ENCODE results near the gene SP2. TPM values are rescaled to one million over a fixed set of nuclear protein-coding genes. Genes with fewer than 3 reads are reported as not detected.

Gene SP2
- polyA plus RNA-seq, 2 donors: 5.4 to 10.7 TPM

- WGBS, 2 donors: 71 to 82% methylated on average over 10 of the region's 10 CpGs
- Histone ChIP-seq H3K27ac (ENCODE audit: low read depth in 2 of 2, low read length in 1 of 2) (no peak overlapping the region), H3K4me1 (ENCODE audit: control insufficient read depth in 2 of 2, insufficient read depth in 2 of 2, low read length in 1 of 2) (peaks cover 4 to 12% of the 10 kb centered on the region in 2 donors), H3K9me3 (ENCODE audit: control insufficient read depth in 2 of 2, insufficient read depth in 1 of 2, low read depth in 1 of 2, low read length in 1 of 2) (no peaks in the 10 kb centered on the region), H3K36me3 (ENCODE audit: control insufficient read depth in 2 of 2, insufficient read depth in 2 of 2, low read length in 1 of 2) (peaks cover 0 to 3% of the 10 kb centered on the region in 2 donors), H3K27me3 (ENCODE audit: control insufficient read depth in 1 of 2, insufficient read depth in 2 of 2, low read length in 2 of 2) (no peaks in the 10 kb centered on the region), H3K4me3 (ENCODE audit: low read depth in 1 of 2, low read length in 2 of 2) (no peak overlapping the region)
Observed at GRCh38 chr17:47945529-47946508, 49.8 kb downstream of the SP2 start.

- no peaks in the 10 kb centered on the region for H3K9me3 ChIP-seq (ENCODE audit: control insufficient read depth in 2 of 2, insufficient read depth in 1 of 2, low read depth in 1 of 2, low read length in 1 of 2)
- no peak overlapping the region for H3K27ac ChIP-seq (ENCODE audit: low read depth in 2 of 2, low read length in 1 of 2)
- H3K4me1 ChIP-seq (ENCODE audit: control insufficient read depth in 2 of 2, insufficient read depth in 2 of 2, low read length in 1 of 2): peaks cover 4 to 12% of the 10 kb centered on the region in 2 donors
- WGBS, 2 donors: 86 to 89% methylated on average over 6 of the region's 6 CpGs
- no peak overlapping the region for H3K4me3 ChIP-seq (ENCODE audit: low read depth in 1 of 2, low read length in 2 of 2)
- peaks cover 0 to 3% of the 10 kb centered on the region in 2 donors for H3K36me3 ChIP-seq (ENCODE audit: control insufficient read depth in 2 of 2, insufficient read depth in 2 of 2, low read length in 1 of 2)
- H3K27me3 ChIP-seq (ENCODE audit: control insufficient read depth in 1 of 2, insufficient read depth in 2 of 2, low read length in 2 of 2): no peaks in the 10 kb centered on the region
Observed at GRCh38 chr17:47946516-47946915, 50.5 kb downstream of the SP2 start.

DNA sequence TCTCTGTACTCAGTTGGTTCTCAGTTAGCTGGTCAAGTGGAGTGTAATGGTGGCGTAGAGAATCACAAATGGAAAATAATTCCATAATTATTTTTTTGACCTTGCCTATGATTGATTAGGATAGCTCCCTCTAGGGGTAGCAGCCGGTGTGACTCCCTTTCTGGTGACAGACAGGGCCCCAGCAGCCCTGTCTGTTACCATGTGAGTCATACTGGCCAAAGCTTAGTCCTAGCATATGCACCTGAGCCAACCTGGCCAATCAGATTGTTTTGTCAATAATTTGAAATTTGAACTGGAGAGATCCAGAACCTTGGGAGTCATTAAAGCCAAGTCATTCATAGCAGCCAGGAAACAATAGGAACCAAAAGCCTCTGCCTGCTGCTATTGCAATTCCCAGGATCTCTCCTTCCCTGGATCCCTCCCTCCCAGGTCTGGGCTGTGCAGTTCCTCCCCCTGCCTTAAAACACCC, 50.9 kb downstream of the SP2 start:
- peaks cover 4 to 12% of the 10 kb centered on the region in 2 donors for H3K4me1 ChIP-seq (ENCODE audit: control insufficient read depth in 2 of 2, insufficient read depth in 2 of 2, low read length in 1 of 2)
- WGBS, 2 donors: 12 to 16% methylated on average over 2 of the region's 2 CpGs

GRCh38 chr17:47948706-47949196, 52.7 kb downstream of the SP2 start:
- peak overlapping the region; percentile 52 to 81 for H3K27ac ChIP-seq (ENCODE audit: low read depth in 2 of 2, low read length in 1 of 2)
- H3K9me3 ChIP-seq (ENCODE audit: control insufficient read depth in 2 of 2, insufficient read depth in 1 of 2, low read depth in 1 of 2, low read length in 1 of 2): no peaks in the 10 kb centered on the region
- H3K36me3 ChIP-seq (ENCODE audit: control insufficient read depth in 2 of 2, insufficient read depth in 2 of 2, low read length in 1 of 2): peaks cover 0 to 3% of the 10 kb centered on the region in 2 donors
- H3K4me1 ChIP-seq (ENCODE audit: control insufficient read depth in 2 of 2, insufficient read depth in 2 of 2, low read length in 1 of 2): peaks cover 4 to 14% of the 10 kb centered on the region in 2 donors
- 23 to 24% methylated on average over 5 of the region's 5 CpGs for WGBS, 2 donors
- no peak overlapping the region for H3K4me3 ChIP-seq (ENCODE audit: low read depth in 1 of 2, low read length in 2 of 2)
- no peaks in the 10 kb centered on the region for H3K27me3 ChIP-seq (ENCODE audit: control insufficient read depth in 1 of 2, insufficient read depth in 2 of 2, low read length in 2 of 2)

More for the DNA sequence above, 50.9 kb downstream of the SP2 start:
- H3K4me3 ChIP-seq (ENCODE audit: low read depth in 1 of 2, low read length in 2 of 2): no peak overlapping the region
- H3K9me3 ChIP-seq (ENCODE audit: control insufficient read depth in 2 of 2, insufficient read depth in 1 of 2, low read depth in 1 of 2, low read length in 1 of 2): no peaks in the 10 kb centered on the region
- peaks cover 0 to 3% of the 10 kb centered on the region in 2 donors for H3K36me3 ChIP-seq (ENCODE audit: control insufficient read depth in 2 of 2, insufficient read depth in 2 of 2, low read length in 1 of 2)
- no peaks in the 10 kb centered on the region for H3K27me3 ChIP-seq (ENCODE audit: control insufficient read depth in 1 of 2, insufficient read depth in 2 of 2, low read length in 2 of 2)
- H3K27ac ChIP-seq (ENCODE audit: low read depth in 2 of 2, low read length in 1 of 2): peak overlapping the region; percentile 14 to 75

GRCh38 chr17:47949197-47949759, 53.2 kb downstream of the SP2 start:
- WGBS, 2 donors: 4% methylated on average over 22 of the region's 22 CpGs

GRCh38 chr17:47949946-47950345, 53.9 kb downstream of the SP2 start:
- H3K4me1 ChIP-seq (ENCODE audit: control insufficient read depth in 2 of 2, insufficient read depth in 2 of 2, low read length in 1 of 2): peaks cover 4 to 21% of the 10 kb centered on the region in 2 donors
- H3K4me3 ChIP-seq (ENCODE audit: low read depth in 1 of 2, low read length in 2 of 2): no peak overlapping the region
- peak overlapping the region; percentile 57 to 81 for H3K27ac ChIP-seq (ENCODE audit: low read depth in 2 of 2, low read length in 1 of 2)
- peaks cover 0 to 3% of the 10 kb centered on the region in 2 donors for H3K36me3 ChIP-seq (ENCODE audit: control insufficient read depth in 2 of 2, insufficient read depth in 2 of 2, low read length in 1 of 2)
- H3K9me3 ChIP-seq (ENCODE audit: control insufficient read depth in 2 of 2, insufficient read depth in 1 of 2, low read depth in 1 of 2, low read length in 1 of 2): no peaks in the 10 kb centered on the region
- 42 to 60% methylated on average over 3 of the region's 3 CpGs for WGBS, 2 donors
- H3K27me3 ChIP-seq (ENCODE audit: control insufficient read depth in 1 of 2, insufficient read depth in 2 of 2, low read length in 2 of 2): no peaks in the 10 kb centered on the region

More at GRCh38 chr17:47949197-47949759, 53.2 kb downstream of the SP2 start:
- Histone ChIP-seq H3K4me3 (ENCODE audit: low read depth in 1 of 2, low read length in 2 of 2) (no peak overlapping the region), H3K4me1 (ENCODE audit: control insufficient read depth in 2 of 2, insufficient read depth in 2 of 2, low read length in 1 of 2) (peaks cover 4 to 18% of the 10 kb centered on the region in 2 donors), H3K27me3 (ENCODE audit: control insufficient read depth in 1 of 2, insufficient read depth in 2 of 2, low read length in 2 of 2) (no peaks in the 10 kb centered on the region), H3K9me3 (ENCODE audit: control insufficient read depth in 2 of 2, insufficient read depth in 1 of 2, low read depth in 1 of 2, low read length in 1 of 2) (no peaks in the 10 kb centered on the region), H3K36me3 (ENCODE audit: control insufficient read depth in 2 of 2, insufficient read depth in 2 of 2, low read length in 1 of 2) (peaks cover 0 to 3% of the 10 kb centered on the region in 2 donors), H3K27ac (ENCODE audit: low read depth in 2 of 2, low read length in 1 of 2) (peak overlapping the region; percentile 57 to 81)

GRCh38 chr17:47950448-47950847, 54.4 kb downstream of the SP2 start:
- 80 to 87% methylated on average over 4 of the region's 4 CpGs for WGBS, 2 donors
- Histone ChIP-seq H3K4me3 (ENCODE audit: low read depth in 1 of 2, low read length in 2 of 2) (no peak overlapping the region), H3K27me3 (ENCODE audit: control insufficient read depth in 1 of 2, insufficient read depth in 2 of 2, low read length in 2 of 2) (no peaks in the 10 kb centered on the region), H3K27ac (ENCODE audit: low read depth in 2 of 2, low read length in 1 of 2) (no peak overlapping the region), H3K36me3 (ENCODE audit: control insufficient read depth in 2 of 2, insufficient read depth in 2 of 2, low read length in 1 of 2) (peaks cover 0 to 2% of the 10 kb centered on the region in 2 donors), H3K4me1 (ENCODE audit: control insufficient read depth in 2 of 2, insufficient read depth in 2 of 2, low read length in 1 of 2) (peaks cover 4 to 21% of the 10 kb centered on the region in 2 donors), H3K9me3 (ENCODE audit: control insufficient read depth in 2 of 2, insufficient read depth in 1 of 2, low read depth in 1 of 2, low read length in 1 of 2) (no peaks in the 10 kb centered on the region)

- H3K4me3 ChIP-seq (ENCODE audit: low read depth in 1 of 2, low read length in 2 of 2): no peak overlapping the region
- no peaks in the 10 kb centered on the region for H3K36me3 ChIP-seq (ENCODE audit: control insufficient read depth in 2 of 2, insufficient read depth in 2 of 2, low read length in 1 of 2)
- H3K9me3 ChIP-seq (ENCODE audit: control insufficient read depth in 2 of 2, insufficient read depth in 1 of 2, low read depth in 1 of 2, low read length in 1 of 2): no peaks in the 10 kb centered on the region
- 59 to 71% methylated on average over 12 of the region's 12 CpGs for WGBS, 2 donors
- H3K27ac ChIP-seq (ENCODE audit: low read depth in 2 of 2, low read length in 1 of 2): no peak overlapping the region
- peaks cover 4 to 23% of the 10 kb centered on the region in 2 donors for H3K4me1 ChIP-seq (ENCODE audit: control insufficient read depth in 2 of 2, insufficient read depth in 2 of 2, low read length in 1 of 2)
- no peaks in the 10 kb centered on the region for H3K27me3 ChIP-seq (ENCODE audit: control insufficient read depth in 1 of 2, insufficient read depth in 2 of 2, low read length in 2 of 2)
Observed at GRCh38 chr17:47952171-47953021, 56.4 kb downstream of the SP2 start.

DNA sequence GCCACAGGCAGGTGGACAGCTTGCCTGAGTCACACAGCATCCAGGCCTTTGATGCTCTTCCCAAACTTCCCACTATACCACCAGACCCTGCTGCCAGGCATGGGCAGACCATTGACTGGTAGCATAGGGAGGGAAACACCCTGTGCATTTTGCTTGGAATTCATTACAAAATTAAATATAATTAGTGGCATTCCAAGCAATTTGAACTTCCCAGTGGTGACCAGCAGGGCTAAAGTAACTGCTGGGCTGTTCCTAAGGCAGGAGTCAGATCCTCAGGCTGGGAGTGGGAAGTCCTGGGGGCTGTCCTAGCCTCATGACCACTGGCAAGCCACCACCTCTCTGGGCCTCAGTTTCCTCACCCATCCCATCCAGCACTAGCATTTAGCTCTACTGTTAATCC, 57.9 kb downstream of the SP2 start:
- Histone ChIP-seq H3K27me3 (ENCODE audit: control insufficient read depth in 1 of 2, insufficient read depth in 2 of 2, low read length in 2 of 2) (no peaks in the 10 kb centered on the region), H3K27ac (ENCODE audit: low read depth in 2 of 2, low read length in 1 of 2) (no peak overlapping the region), H3K4me1 (ENCODE audit: control insufficient read depth in 2 of 2, insufficient read depth in 2 of 2, low read length in 1 of 2) (peaks cover under 1 to 22% of the 10 kb centered on the region in 2 donors), H3K9me3 (ENCODE audit: control insufficient read depth in 2 of 2, insufficient read depth in 1 of 2, low read depth in 1 of 2, low read length in 1 of 2) (no peaks in the 10 kb centered on the region), H3K36me3 (ENCODE audit: control insufficient read depth in 2 of 2, insufficient read depth in 2 of 2, low read length in 1 of 2) (no peaks in the 10 kb centered on the region), H3K4me3 (ENCODE audit: low read depth in 1 of 2, low read length in 2 of 2) (no peak overlapping the region)

All from esophagus (tissue), 2 donors.